ENCODE data around the gene EDIL3.

DNA sequence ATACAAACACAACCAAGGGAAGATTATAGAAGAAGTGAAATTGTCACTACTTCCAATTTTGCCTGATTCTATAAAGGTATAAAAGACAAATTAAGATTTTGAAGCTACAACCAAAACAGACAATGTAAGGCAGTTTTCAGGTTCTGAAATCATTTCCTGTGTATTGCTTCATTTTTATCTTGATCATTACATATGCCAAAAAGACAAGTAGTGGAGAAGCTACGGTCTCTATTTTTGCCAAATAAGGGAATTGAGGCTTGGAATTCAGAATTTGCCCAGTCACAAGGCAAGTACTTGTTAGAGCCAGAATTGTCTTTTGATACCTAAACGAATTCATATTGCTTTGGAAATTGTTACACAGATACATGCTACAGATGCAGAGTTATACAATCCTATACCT is 20.6 kb downstream of the EDIL3 start:
- no peak for TF ChIP-seq POLR2A (IDR thresholded peaks at IDR 0.05)
- TF ChIP-seq, protein P1, sequence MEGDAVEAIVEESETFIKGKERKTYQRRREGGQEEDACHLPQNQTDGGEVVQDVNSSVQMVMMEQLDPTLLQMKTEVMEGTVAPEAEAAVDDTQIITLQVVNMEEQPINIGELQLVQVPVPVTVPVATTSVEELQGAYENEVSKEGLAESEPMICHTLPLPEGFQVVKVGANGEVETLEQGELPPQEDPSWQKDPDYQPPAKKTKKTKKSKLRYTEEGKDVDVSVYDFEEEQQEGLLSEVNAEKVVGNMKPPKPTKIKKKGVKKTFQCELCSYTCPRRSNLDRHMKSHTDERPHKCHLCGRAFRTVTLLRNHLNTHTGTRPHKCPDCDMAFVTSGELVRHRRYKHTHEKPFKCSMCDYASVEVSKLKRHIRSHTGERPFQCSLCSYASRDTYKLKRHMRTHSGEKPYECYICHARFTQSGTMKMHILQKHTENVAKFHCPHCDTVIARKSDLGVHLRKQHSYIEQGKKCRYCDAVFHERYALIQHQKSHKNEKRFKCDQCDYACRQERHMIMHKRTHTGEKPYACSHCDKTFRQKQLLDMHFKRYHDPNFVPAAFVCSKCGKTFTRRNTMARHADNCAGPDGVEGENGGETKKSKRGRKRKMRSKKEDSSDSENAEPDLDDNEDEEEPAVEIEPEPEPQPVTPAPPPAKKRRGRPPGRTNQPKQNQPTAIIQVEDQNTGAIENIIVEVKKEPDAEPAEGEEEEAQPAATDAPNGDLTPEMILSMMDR (IDR thresholded peaks at IDR 0.05), result no peak
